HepG2 (cell line): ENCODE results near the gene DNAAF8. TPM values are rescaled to one million over a fixed set of nuclear protein-coding genes. Genes with fewer than 3 reads are reported as not detected.

ENCODE experiments used
- CTCF ChIP-seq: sonication (generic); formaldehyde crosslinking; IDR thresholded peaks from 2 replicates; pipeline ENCODE4 v1.5.0; 2020; ENCODE audit warnings: mild to moderate bottlenecking, missing genetic modification reagents, moderate library complexity
- FOXC1 ChIP-seq: sonication (generic); formaldehyde crosslinking; IDR thresholded peaks from 2 replicates; pipeline ENCODE4 v1.8.0; 2022; ENCODE audit warnings: mild to moderate bottlenecking, missing genetic modification reagents, borderline replicate concordance
- LBX2 ChIP-seq: sonication (generic); formaldehyde crosslinking; IDR thresholded peaks from 2 replicates; pipeline ENCODE4 v1.5.0; 2020; ENCODE audit warnings: missing genetic modification reagents, mild to moderate bottlenecking, borderline replicate concordance
- MNT ChIP-seq: fragments of 450-650 bp; IDR thresholded peaks from 2 replicates; pipeline ENCODE4 v1.6.1; 2016
- PTBP1 ChIP-seq: fragments of 200-400 bp; formaldehyde crosslinking; IDR thresholded peaks from 2 replicates; pipeline ENCODE4 v1.6.1; 2018; ENCODE audit warnings: low read length, low read depth; ENCODE audit not compliant: poor library complexity, severe bottlenecking
- RXRB ChIP-seq: IDR thresholded peaks from 2 replicates; pipeline ENCODE4 v1.6.1; 2016; ENCODE audit warnings: borderline replicate concordance, missing genetic modification reagents, missing compliant biosample characterization
- SMAD1 ChIP-seq: sonication (generic); formaldehyde crosslinking; IDR thresholded peaks from 2 replicates; pipeline ENCODE4 v1.4.0; 2020; ENCODE audit warnings: missing genetic modification reagents, low read depth, mild to moderate bottlenecking, borderline replicate concordance
- SRSF9 ChIP-seq: fragments of 200-400 bp; formaldehyde crosslinking; IDR thresholded peaks from 2 replicates; pipeline ENCODE4 v1.6.1; 2018; ENCODE audit warnings: borderline replicate concordance, mild to moderate bottlenecking, low read depth, low read length; ENCODE audit not compliant: insufficient read depth, poor library complexity, severe bottlenecking
- TFDP2 ChIP-seq: sonication (generic); formaldehyde crosslinking; IDR thresholded peaks from 2 replicates; pipeline ENCODE4 v1.4.0; 2020; ENCODE audit warnings: missing genetic modification reagents
- THAP11 ChIP-seq: IDR thresholded peaks from 2 replicates; pipeline ENCODE4 v1.6.1; 2016; ENCODE audit warnings: missing biosample characterization, missing genetic modification reagents
- ZNF232 ChIP-seq: sonication (generic); formaldehyde crosslinking; IDR thresholded peaks from 2 replicates; pipeline ENCODE4 v1.4.0; 2020; ENCODE audit warnings: missing genetic modification reagents, borderline replicate concordance
- ZNF234 ChIP-seq: sonication (generic); formaldehyde crosslinking; conservative IDR thresholded peaks from 2 replicates; pipeline ENCODE4 v1.5.1; 2020; ENCODE audit warnings: mild to moderate bottlenecking, missing genetic modification reagents
- ZNF574 ChIP-seq: sonication (generic); formaldehyde crosslinking; IDR thresholded peaks from 2 replicates; pipeline ENCODE4 v1.4.0; 2020; ENCODE audit warnings: missing genetic modification reagents
- ZNF710 ChIP-seq: sonication (generic); formaldehyde crosslinking; IDR thresholded peaks from 2 replicates; pipeline ENCODE4 v1.5.0; 2020; ENCODE audit warnings: mild to moderate bottlenecking, missing genetic modification reagents, borderline replicate concordance
- ZNF724P ChIP-seq: sonication (generic); formaldehyde crosslinking; IDR thresholded peaks from 2 replicates; pipeline ENCODE4 v1.8.0; 2022; ENCODE audit warnings: missing genetic modification reagents, borderline replicate concordance
- ZNF776 ChIP-seq: sonication (generic); formaldehyde crosslinking; IDR thresholded peaks from 2 replicates; pipeline ENCODE4 v1.4.0; 2020; ENCODE audit warnings: mild to moderate bottlenecking, missing genetic modification reagents
- ZNF777 ChIP-seq: sonication (generic); formaldehyde crosslinking; IDR thresholded peaks from 2 replicates; pipeline ENCODE4 v1.4.0; 2020; ENCODE audit warnings: missing genetic modification reagents
- ZNF780A ChIP-seq: sonication (generic); formaldehyde crosslinking; IDR thresholded peaks from 2 replicates; pipeline ENCODE4 v1.8.0; 2022; ENCODE audit warnings: mild to moderate bottlenecking, missing genetic modification reagents, moderate library complexity
- polyA plus RNA-seq, 8 experiments: library from polyadenylated mRNA; depleted of rRNA in 3 of 8; stranded (reverse) in 7 of 8; unstranded in 1 of 8; fragments of >200 nt; fragmentation: Illumina TruSeq in 4 of 8; extraction: Trizol in 4 of 8; gene quantifications; 2 replicates each; pipeline versions ENCODE4 v1.2.1 to v1.2.3, GENCODE V29; 2011 to 2016; ENCODE audit warnings: low read depth in 4 of 8, missing spikeins in 1 of 8, mixed read lengths in 1 of 8; ENCODE audit not compliant: insufficient read depth in 1 of 8
- total RNA-seq, 5 experiments: library from RNA; depleted of rRNA; stranded (reverse); fragments of >200 nt; fragmentation: Illumina TruSeq; extraction: Trizol; gene quantifications; 2 replicates each; pipeline ENCODE4 v1.2.3, GENCODE V29; 2016; ENCODE audit warnings: low read depth in 1 of 5

The DNAAF8 gene
- total and polyA plus RNA-seq, 2 of the 13 experiments (the other 11 are each of a cell fraction or from before 2014, with no cell fraction given) = 0.44 TPM; not detected in 1

GRCh38 chr16:4693296-4693955 is 40.9 kb upstream of the DNAAF8 start, which contains the start of gene NUDT16L1 (continued):
- TF ChIP-seq ZNF232 (CRISPR knock-in tag) (no peak), TFDP2 (CRISPR knock-in tag) (peak; percentile 48; the same call in 1 of the 2 replicates), SMAD1 (CRISPR knock-in tag) (peak; percentile 23; the same call in 1 of the 2 replicates), THAP11 (CRISPR knock-in tag) (peak; percentile 78), FOXC1 (CRISPR knock-in tag) (no peak), SRSF9 (no peak), ZNF777 (CRISPR knock-in tag) (peak; percentile 81), RXRB (CRISPR knock-in tag) (0 out of 2 replicates have a peak, but pooled peaks have one; percentile 10), MNT (no peak), PTBP1 (peak; percentile 17), ZNF234 (CRISPR knock-in tag) (0 out of 2 replicates have a peak, but pooled peaks have one; percentile 10), ZNF710 (0 out of 2 replicates have a peak, but pooled peaks have one; percentile 34), ZNF780A (CRISPR knock-in tag) (no peak), ZNF724P (CRISPR knock-in tag) (0 out of 2 replicates have a peak, but pooled peaks have one; percentile 31), CTCF (peak; percentile 45), LBX2 (0 out of 2 replicates have a peak, but pooled peaks have one; percentile 37), ZNF574 (peak; percentile 2; the same call in 1 of the 2 replicates), ZNF776 (0 out of 2 replicates have a peak, but pooled peaks have one; percentile 73)
